Muscle of arm (tissue), 12 donors: ENCODE data around the gene MAZ. TPM values are rescaled to one million over a fixed set of nuclear protein-coding genes. Genes with fewer than 3 reads are reported as not detected.

Experiments used
- DNase-seq: peaks from one replicate; pipeline ENCODE4 v3.0.0-alpha.2; 2013
- polyA plus RNA-seq, 12 donors: library from polyadenylated mRNA; unstranded; fragments of 120-200 nt; gene quantifications; one replicate each; pipeline ENCODE4 v1.2.1, GENCODE V29; 2013; ENCODE audit not compliant: insufficient read length in 12 of 12

Gene MAZ
- polyA plus RNA-seq, 12 donors, result 185 to 364 (median 230) TPM; not detected in 1

DNA sequence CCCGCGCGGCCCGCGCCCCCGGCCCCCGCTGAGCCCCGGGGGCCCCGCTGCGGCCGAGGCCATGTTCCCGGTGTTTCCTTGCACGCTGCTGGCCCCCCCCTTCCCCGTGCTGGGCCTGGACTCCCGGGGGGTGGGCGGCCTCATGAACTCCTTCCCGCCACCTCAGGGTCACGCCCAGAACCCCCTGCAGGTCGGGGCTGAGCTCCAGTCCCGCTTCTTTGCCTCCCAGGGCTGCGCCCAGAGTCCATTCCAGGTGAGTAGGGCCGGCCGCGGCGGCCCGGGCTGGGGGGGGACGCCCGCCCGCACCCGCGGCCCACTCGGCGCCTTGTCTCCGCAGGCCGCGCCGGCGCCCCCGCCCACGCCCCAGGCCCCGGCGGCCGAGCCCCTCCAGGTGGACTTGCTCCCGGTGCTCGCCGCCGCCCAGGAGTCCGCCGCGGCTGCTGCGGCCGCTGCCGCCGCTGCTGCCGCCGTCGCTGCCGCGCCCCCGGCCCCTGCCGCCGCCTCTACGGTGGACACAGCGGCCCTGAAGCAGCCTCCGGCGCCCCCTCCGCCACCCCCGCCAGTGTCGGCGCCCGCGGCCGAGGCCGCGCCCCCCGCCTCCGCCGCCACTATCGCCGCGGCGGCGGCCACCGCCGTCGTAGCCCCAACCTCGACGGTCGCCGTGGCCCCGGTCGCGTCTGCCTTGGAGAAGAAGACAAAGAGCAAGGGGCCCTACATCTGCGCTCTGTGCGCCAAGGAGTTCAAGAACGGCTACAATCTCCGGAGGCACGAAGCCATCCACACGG is 504 bp downstream of the MAZ start:
- no peak for DNase-seq

- peak; percentile 86 for DNase-seq
Observed at GRCh38 chr16:29807426-29808218, 1.3 kb downstream of the MAZ start.

- DNase-seq, result no peak
Observed at GRCh38 chr16:29808219-29808900, 2.0 kb downstream of the MAZ start.

- no peak for DNase-seq
Observed at GRCh38 chr16:29809031-29809747, 2.9 kb downstream of the MAZ start.

DNA sequence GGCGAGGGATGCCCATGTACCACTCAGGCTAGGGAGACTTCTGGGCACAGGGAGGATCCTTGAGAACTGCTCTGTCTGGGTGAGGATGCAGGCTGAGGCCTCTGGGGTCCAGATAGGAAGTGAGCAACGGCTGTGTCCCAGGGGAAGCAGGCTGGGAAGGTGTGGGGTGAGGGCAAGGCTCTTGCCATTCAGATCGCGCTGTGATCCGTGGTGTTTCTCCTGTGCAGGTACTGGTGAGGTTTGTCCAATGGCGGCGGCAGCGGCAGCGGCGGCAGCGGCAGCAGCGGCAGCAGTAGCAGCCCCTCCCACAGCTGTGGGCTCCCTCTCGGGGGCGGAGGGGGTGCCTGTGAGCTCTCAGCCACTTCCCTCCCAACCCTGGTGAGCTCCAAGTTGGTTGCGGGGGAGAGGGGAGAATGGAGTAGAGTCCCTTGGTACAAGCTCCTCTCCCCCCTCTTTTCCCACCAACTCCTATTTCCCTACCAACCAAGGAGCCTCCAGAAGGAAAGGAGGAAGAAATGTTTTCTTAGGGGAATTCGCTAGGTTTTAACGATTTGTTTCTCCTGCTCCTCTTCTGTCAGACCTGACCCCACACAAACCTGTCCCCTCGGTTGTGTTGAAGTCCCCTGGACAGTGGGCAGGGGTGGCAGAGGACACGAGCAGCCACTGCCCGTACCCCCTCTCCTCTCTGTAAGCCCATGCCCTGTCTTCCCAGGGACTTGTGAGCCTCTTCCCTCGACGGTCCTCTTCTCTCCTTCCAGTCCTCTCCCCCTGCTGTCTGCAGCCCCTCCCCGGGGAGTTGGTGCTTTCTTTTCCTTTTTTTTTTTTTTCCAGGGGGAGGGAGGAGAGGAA is 3.7 kb downstream of the MAZ start:
- DNase-seq, result no peak

GRCh38 chr16:29810699-29811169 is 4.4 kb downstream of the MAZ start:
- no peak for DNase-seq

DNA sequence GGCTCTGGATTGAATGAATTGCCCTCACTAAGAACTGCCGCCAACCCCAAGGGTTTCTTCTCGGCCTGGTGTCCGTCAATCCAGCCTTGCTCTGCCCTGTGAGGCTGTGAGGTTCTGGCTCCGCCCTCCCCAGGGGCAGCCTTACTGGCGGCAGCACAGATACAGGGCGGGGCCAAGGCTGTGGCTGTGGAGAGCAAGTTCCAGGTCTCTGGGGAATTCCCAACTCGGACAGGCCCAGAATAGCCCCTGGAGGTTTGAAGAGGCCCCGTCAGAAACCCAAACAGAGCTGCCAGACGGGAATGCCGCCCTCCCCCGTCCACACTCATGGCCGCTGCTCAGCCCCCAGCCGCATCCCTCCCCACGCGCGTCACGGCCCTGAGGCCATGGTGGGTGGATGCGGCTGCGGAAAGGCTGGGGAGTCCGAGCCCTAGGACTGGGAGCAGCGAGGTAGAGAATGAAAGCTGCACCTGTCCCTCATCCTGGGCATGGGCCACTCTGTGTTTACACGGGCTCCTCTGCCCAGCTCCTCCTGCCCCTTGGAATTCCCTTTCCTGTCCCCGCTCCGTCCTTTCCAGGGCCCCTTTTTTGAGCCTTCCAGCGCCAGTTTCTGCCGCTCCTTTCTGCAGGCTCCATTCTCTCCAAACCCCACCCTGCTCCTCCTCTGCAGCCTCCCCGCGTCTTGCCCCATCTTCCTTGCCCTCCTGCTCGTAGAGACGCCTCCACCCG is 5.0 kb downstream of the MAZ start:
- peak; percentile 85 for DNase-seq

GRCh38 chr16:29811896-29812665 is 5.8 kb downstream of the MAZ start, which contains the start of gene PRRT2:
Gene PRRT2, plus strand, starts transcription at chr16:29812193. Its CDS starts 862 bp downstream, at chr16:29813055.
- DNase-seq, result peak; percentile 86

GRCh38 chr16:29812754-29813643 is 6.7 kb downstream of the MAZ start:
- DNase-seq, result no peak

- DNase-seq, result no peak
Observed at GRCh38 chr16:29813644-29814562, 7.6 kb downstream of the MAZ start.

DNA sequence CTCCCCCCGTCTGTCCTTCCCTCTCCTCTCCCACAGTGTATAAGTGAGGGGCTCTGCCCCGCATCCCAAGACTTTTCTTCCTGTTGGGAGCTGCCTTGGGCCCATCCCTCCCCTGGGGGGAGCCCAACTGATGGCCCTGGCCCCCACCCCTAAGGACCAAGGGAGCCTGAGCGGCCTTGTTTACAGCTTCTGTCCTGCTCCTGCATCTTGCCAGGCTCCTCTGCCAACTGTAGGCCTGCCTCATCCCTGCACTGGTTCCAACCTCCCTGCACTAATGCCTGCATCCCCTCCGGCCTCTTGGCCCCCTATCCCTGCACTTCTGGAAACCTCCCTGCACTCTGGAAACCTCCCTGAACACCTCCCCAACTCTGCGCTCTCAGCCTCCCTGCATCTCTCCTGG is 8.3 kb downstream of the MAZ start:
- no peak for DNase-seq

DNA sequence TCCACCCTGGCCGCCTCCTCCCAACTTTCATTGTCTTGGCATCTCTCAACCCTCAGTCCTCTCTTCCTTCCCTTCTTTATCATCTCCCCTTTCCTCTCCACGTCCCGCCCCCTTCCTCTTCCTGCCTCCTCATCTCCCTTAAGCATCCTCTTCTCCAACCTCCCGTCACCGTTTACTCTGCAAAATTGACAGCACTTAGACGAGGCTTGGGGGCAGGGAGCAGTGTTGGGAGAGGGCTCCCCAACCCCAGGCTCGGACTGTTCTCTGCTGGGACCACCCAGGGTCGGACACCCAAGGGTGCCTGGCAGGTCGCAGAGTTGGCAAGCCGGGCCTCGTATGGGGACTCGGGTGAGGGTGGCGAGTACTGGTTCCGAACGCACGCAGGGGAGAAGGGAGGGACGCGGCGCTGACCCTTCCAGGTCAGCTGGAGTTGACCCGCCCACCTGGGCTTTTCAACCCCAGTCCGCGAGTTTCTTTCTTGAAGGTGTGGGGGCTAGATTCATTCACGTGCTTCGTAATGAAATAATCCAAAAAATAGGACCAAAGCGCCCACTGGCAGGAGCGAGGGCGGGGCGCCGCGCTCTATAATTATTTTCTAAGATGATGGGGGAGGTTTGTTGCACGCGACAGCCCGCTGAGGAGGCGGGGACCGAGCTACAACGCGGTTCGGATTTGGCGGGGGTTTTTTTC is 8.8 kb downstream of the MAZ start:
- DNase-seq, result no peak

DNA sequence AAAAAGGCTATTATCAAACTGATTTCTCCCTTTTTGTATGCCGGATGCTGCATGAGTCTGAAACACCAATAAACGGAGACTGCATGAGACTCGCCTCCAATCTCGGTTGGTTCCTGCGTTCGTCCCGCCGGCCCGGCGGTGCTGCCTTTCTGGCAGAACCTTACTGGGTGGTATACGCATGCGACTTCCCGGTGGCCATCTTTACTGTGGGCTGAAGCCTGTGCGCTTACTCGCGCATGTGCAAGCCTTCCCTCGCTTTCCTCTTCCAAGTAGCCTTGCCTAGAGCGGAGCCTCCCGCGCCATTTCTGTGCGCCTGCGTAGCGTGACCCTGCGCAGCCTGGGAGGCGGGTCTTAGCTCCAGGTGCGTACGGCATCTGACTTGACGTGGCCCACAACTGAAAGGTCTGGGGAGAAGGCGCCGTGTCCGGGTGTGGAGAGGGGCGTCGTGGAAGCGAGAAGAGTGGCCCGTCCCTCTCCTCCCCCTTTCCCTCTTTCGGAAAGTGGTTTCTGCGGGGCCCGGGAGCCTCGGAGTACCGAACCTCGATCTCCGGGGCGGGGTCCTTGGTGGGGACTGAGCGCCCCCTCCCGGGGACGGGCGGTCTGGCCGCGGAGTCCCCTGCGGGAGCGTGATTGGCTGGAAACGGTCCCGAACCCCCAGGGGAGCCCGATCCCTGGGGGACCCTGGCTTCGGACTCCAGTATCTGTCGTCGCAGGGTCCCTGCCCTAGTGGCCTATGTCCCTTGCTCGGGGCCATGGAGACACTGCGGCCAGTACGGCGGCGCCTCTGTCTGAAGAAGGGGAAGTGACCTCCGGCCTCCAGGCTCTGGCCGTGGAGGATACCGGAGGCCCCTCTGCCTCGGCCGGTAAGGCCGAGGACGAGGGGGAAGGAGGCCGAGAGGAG is 9.7 kb downstream of the MAZ start, which contains the start of gene PAGR1:
TSS of gene PAGR1 (plus strand) at position 360 of the 901 bp plus-strand sequence. CDS start at position 734, 374 bp downstream.
- peak; percentile 100 for DNase-seq

GRCh38 chr16:29816694-29817441 is 10.5 kb downstream of the MAZ start:
- DNase-seq, result no peak
